HG03460 (cell line): ENCODE results near the gene MRPL36.

ENCODE experiments used
- ATAC-seq: cut with Tn5 transposase; IDR thresholded peaks from one replicate; pipeline ENCODE4 v1.9.1; 2021; ENCODE audit not compliant: unreplicated experiment

The MRPL36 gene

DNA sequence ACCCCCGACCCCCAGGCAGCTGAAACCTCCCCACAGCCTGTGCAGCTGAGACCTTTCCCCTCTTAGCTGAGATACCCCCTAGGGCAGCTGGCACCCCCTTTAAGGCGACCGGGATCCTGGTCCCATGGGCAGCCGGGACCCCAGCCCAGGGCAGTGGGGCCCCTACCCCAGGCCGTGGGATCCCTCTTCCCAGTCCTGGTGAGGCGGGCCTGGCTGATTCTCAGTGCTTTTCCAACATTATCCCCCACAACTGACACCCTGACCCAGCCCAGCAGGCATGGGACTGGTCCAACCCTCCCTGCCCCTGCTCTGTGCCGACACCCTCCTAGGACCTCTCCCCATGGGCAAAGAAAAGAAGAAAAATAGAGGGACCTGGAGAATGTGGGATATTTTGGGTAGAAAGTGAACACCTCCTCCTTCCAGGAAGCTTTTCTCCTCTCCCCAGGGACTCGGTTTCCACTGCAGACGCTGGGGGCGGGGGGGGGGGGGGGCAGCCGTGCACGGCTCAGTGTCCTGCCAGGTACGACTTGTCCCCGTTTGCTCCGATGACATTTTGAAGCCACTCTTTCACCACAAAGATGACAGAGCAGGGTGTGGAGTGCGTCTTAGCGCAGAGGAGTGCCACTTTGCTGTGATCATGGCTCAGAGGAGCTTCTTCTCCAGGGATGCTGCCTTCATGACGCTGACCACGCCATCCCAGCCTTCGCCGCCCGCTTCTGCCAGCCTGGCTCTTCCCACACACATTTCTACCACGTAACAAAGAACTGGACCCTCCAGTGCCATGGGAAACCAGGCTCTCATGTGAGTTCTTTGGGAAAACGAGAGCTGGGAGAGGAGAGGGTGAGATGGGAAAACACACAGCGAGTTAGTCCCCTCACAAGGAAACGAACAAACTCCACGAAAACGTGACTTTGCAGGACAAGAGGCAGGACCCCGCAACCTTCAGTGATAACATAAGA, 47.5 kb downstream of the MRPL36 start:
- no peak for ATAC-seq

DNA sequence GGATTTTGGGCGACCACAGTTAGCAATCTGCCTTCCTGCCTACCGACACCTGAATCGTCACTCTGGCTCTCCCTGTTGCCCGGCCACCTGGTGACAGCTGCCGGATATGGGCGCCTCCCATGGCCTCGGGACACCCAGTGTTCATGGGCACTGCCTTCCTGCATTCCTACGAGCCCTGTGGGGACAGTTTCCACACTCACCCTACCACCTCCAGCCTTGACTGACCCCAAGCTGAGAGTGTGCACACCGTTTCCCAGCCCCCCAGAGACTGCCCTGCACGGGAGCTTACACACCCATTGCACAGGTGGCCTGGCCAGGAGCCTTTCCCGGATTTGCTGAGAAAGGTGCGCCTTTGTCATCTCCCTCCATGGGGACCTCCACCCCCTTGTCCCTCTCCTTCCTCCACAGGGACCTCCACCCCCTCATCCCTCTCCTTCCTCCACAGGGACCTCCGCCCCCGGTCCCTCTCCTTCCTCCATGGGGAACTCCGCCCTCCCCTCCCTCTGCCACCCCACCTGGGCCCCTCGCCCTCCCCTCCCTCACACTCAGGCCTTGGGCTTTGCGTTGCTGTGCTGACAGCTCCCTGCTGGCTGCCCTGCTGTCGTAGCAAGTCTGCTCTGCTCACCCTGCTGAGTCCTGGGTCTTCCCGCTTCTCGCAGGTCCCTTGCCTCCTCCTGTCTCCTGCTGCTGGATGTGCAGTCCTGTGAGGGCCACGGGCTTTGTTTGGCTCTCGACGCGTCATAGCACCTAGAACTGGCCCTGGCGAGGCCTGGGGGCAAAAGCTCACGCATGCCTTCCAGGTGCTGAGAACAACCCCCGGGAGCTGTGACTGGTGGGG, 48.4 kb downstream of the MRPL36 start:
- ATAC-seq, result no peak

DNA sequence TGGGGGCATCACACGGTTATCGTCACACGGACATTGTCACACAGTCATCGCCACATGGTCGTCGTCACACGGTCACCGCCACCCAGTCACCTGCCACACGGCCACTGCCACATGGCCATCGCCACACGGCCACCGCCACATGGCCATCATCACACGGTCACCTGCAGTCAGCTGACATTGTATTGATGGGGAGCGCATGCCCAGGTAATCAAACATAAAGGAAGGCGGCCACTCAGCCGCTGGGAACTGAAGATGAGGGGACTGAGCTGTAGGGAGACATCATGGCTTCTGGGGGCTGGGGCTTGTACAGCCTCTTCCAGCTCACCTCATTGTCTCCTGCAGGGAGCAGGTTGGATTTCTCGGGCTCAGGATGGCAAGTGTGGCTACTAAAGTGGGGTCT, 49.2 kb downstream of the MRPL36 start:
- ATAC-seq, result no peak

DNA sequence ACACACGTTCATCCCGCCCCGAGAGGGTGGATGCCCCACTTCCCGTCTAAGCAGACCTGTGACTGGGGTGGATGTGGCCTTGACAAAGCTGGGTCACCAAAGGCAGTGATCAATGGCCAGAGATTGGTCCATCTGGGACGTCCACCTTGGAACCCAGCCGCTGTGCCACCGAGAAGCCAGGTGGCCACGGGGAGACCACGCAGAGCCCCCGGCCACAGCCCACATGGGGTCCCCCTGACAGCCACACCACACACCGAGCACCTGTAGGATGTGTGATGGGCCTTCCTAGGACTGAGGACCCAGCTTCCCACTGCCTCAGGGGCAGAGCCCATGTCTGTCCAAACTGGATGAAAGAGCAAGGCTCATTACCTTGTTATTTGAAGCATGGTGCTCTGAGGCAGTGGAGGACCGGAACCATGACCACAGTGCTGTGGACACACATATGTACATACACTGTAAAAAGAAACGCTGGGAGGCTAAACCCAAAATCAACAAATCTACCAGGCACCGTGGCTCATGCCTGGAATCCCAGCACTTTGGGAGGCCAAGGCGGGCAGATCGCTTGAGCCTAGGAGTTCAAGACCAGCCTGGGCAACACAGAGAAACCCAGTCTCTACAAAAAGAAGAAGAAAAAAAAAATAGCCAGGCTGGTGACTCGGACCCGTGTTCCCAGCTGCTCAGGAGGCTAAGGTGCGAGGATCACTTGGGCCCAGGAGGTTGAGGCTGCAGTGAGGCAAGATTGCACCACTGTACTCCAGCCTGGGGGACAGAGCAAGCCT, 50.1 kb downstream of the MRPL36 start:
- ATAC-seq, result no peak

DNA sequence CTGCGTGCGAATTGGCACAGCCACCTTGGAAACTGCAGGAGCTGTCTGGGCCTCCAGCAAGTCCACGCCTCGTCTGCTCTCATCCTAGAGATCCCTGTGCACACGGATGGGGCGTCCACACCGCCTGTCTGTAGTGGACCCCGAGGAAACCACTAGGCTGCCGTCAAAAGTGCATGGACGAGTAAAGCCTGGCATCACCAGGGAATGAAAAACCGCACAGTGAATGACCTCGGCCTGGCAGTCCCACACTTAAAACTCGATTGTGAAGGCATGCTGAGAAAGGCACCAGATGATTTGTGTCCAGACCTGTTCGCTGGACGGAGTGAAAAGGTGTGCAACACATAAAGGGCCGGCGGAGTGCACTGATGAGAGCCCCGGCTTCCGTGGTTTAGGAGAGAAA, 50.8 kb downstream of the MRPL36 start:
- ATAC-seq, result no peak
